ENCODE data around the gene UVRAG.

GRCh38 chr11:75899806-75900205 is 84.8 kb downstream of the UVRAG start:
- TF ChIP-seq CTCF (IDR thresholded peaks at IDR 0.05; ENCODE audit: insufficient read depth, low read length, poor library complexity, severe bottlenecking) (no peak), EZH2phosphoT487 (conservative IDR thresholded peaks at IDR 0.05; ENCODE audit: low read length) (no peak)
